ENCODE data around the gene ZNF219.
"Not testable (repeated sequence)": the region's sequence is repeated elsewhere in the genome, so short reads cannot be mapped to it uniquely, and the experiment has no call there.

The ZNF219 gene

DNA sequence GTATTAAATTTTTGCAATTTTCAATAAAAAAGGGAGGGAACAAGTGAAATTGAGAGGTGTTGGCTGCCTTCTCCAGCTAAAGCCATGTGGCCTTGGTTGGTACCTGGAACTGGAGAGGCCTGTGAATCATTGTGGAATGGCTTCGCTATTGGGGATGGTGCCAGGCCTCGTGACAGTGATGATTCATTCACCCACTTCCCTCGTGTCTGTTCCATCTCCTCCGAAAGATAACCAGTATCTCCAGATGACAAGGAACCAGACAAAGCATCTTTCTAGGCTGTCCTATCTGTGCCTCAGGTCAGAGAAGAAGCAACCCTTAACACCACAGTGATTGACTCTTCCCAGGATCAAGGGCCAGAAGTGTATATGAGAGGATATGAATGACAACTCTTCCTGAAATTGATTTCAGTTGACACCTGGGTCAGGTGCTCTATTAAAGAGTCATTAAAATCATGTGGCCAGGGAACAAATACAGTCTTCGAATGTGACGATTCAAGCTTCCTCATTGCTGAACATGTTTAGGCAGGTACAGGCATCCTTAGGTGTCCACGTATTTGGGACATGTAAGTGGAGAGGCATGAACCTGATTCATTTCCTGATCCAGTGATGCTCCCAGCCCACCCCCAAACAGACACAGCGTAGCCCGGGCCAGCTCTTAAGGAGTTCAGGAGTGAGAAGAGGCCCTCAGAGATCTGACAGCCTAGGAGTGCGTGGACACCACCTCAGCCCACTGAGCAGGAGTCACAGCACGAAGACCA lies 56.6 kb downstream of the ZNF219 start, which contains the start of gene RNASE7:
RNASE7 (plus strand) TSS at position 687 of the 758 bp plus-strand sequence. CDS start 631 bp downstream, outside the sequence.
- DNase-seq (ENCODE audit: low read depth): no peak

DNA sequence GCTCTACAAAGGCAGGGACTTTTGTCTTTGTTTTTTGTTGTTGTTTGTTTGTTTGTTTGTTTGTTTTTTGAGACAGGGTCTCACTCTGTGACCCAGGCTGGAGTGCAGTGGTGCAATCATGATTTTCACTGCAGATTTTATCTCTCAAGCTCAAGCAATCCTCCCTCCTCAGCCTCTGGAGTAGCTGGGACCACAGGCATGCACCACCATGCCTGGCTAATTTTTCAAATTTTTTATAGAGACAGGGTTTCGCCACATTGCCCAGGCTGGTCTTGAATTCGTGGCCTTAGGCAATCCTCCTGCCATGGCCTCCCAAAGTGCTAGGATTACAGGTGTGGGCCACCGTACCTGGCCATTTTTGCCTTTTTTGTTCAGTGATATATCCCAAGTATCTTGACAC lies 57.5 kb downstream of the ZNF219 start:
- DNase-seq (ENCODE audit: low read depth): not testable (repeated sequence)

DNA sequence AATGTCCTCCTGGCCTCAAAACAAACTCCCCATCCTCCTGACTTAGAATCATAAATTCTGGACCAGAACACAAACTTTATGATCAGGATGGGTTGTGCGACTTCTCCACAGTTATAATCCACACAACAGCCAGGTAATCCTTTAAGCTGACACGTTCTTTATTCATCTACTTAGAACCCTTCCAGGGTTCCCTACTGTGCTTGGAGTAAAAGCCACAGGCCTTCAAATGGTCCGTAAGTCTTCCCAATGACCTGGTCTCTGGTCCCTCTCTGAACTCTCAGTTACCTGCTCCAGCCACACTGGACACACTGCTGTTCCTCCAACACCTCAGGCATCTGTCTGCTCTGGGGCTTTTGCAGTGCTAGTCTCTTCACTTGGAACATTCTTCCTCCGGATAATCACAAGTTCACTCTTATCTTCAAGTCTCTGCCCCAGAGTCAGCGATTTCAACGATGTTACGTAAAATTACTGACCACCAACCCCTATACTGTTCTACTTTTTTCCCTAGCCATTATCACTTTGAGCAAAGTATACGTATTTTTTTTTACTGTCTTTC lies 58.0 kb downstream of the ZNF219 start:
- no peak for DNase-seq (ENCODE audit: low read depth)
